Astrocyte of the spinal cord (primary cell): Measurements from ENCODE around the gene ACYP2.
"Not testable (repeated sequence)": the region's sequence is repeated elsewhere in the genome, so short reads cannot be mapped to it uniquely, and the experiment has no call there.

Experiments used
- DNase-seq: peaks from one replicate; pipeline ENCODE4 v3.0.0; 2011; ENCODE audit warnings: low read depth, low spot score
- H3K4me3 ChIP-seq: 2 replicates; pipeline ENCODE4 v1.5.1; 2011; ENCODE audit warnings: low read depth, mild to moderate bottlenecking, low read length, moderate library complexity
- in situ Hi-C: cut with HindIII; loops from 2 replicates; pipeline ENCODE4 v1.10.0; 2017; ENCODE audit warnings: low sequenced_read_pairs
- TF ChIP-seq, protein P1 (sequence below): IDR thresholded peaks from 2 replicates; pipeline ENCODE4 v1.5.1; 2012; ENCODE audit warnings: low read depth, mild to moderate bottlenecking, low read length, inconsistent platforms

Gene ACYP2

GRCh38 chr2:54285451-54285850 is 170.0 kb downstream of the ACYP2 start:
- no peak for DNase-seq
- in situ Hi-C loops, result no loop called here
- TF ChIP-seq, protein P1, sequence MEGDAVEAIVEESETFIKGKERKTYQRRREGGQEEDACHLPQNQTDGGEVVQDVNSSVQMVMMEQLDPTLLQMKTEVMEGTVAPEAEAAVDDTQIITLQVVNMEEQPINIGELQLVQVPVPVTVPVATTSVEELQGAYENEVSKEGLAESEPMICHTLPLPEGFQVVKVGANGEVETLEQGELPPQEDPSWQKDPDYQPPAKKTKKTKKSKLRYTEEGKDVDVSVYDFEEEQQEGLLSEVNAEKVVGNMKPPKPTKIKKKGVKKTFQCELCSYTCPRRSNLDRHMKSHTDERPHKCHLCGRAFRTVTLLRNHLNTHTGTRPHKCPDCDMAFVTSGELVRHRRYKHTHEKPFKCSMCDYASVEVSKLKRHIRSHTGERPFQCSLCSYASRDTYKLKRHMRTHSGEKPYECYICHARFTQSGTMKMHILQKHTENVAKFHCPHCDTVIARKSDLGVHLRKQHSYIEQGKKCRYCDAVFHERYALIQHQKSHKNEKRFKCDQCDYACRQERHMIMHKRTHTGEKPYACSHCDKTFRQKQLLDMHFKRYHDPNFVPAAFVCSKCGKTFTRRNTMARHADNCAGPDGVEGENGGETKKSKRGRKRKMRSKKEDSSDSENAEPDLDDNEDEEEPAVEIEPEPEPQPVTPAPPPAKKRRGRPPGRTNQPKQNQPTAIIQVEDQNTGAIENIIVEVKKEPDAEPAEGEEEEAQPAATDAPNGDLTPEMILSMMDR, result no peak
- H3K4me3 ChIP-seq, result no peak overlapping the region

DNA sequence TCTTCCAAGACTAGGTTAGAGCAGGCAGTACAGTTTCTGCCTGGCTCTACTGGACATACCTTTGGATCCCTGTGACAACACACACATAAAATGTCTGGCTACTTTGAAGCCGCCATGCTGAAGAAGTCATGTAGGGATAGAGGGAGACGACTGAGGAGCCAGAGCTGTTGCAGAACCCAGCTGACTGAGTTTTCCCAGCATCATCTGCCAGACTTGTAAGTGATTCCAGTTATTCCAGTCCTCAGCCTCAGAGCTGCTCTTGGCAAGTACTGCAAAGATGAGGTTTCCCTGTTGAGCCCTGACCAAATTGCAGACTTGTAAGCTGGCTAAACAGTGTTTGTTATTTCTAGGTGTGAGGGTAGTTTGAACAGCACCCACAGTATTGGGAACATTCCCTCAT is 172.1 kb downstream of the ACYP2 start:
- no peak for DNase-seq
- TF ChIP-seq, protein P1, result no peak
- in situ Hi-C loops, result no loop called here
- no peak overlapping the region for H3K4me3 ChIP-seq

DNA sequence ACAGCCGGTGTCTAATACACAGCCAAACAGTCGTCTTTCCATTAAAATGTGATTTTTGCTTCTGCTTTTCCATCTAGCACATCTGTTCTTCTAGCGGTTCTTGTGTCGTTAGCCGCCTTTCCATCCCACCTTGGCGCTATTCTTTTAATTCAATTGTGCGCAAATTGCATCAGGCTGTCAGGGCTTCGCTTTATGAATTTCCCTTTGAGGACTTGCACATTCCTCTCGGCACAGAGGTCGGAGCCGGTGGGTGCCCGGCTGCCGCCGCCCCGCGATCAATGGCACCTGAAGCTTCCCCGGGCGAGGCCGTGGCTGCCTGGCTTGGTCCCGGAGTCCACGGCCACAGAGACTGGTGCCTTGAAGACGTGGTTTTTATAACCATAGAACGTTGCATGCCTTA is 174.5 kb downstream of the ACYP2 start:
- in situ Hi-C loops, result no loop called here
- H3K4me3 ChIP-seq, result no peak overlapping the region
- no peak for DNase-seq
- TF ChIP-seq, protein P1, result no peak

GRCh38 chr2:54290356-54291025 is 175.1 kb downstream of the ACYP2 start:
- TF ChIP-seq, protein P1, result no peak
- H3K4me3 ChIP-seq, result no peak overlapping the region
- DNase-seq, result no peak
- in situ Hi-C loops, result no loop called here

- H3K4me3 ChIP-seq, DNase-seq, in situ Hi-C loops: not testable (repeated sequence)
Measured at GRCh38 chr2:54294665-54295064, 179.2 kb downstream of the ACYP2 start.

DNA sequence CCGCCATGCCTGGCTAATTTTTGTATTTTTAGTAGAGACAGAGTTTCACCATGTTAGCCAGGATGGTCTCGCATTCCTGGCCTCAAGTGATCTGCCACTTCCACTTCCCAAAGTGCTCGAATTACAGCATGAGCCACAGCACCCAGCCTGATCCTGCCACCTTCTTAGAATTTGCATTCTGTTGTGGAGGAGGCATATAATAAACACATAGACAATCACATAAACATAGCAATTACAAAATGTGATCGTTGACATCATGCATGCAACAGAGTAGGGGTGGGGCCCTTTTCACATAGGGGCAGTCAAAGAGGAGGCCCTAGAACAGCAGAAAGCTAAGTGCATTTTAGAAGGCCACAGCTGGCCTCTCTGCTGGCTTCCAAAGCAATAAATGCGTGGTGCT is 180.5 kb downstream of the ACYP2 start:
- TF ChIP-seq, protein P1, result no peak
- no peak for DNase-seq
- in situ Hi-C loops, result no loop called here
- H3K4me3 ChIP-seq, result no peak overlapping the region

DNA sequence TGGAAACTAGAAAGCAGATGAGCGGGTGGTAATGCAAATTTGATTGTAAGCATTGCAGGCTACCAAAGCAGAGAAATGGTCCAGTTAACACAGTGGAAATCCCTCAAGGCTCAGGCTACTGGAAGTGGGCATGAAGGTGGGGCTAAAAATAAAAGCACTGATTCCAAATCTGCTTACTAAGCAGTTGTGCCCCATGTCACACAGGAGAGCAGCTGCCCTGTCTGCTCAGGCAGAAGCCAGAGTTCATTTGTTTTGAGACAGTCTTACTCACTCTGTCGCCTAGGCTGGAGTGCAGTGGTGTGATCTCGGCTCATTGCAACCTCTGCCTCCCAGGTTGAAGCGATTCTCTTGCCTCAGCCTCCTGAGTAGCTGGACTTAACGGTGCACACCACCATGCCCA is 183.1 kb downstream of the ACYP2 start:
- no peak overlapping the region for H3K4me3 ChIP-seq
- TF ChIP-seq, protein P1, result no peak
- DNase-seq, result no peak
- in situ Hi-C loops, result no loop called here
